DOHH2 (cell line): ENCODE results near the gene APOBEC3A.

ENCODE experiments used
- EZH2phosphoT487 ChIP-seq: fragments of 200-600 bp; sonication (generic); IDR thresholded peaks from 2 replicates; pipeline ENCODE4 v1.6.1; 2017; ENCODE audit warnings: borderline replicate concordance, mild to moderate bottlenecking, antibody characterized with exemption, low read length, moderate library complexity, mixed read lengths
- TF ChIP-seq, protein P1 (sequence below): fragments of 200-600 bp; sonication (generic); IDR thresholded peaks from one replicate; pipeline ENCODE4 v1.5.1; 2014; ENCODE audit warnings: antibody characterized with exemption, mild to moderate bottlenecking, low read depth, low read length; ENCODE audit not compliant: poor library complexity, severe bottlenecking

DNA sequence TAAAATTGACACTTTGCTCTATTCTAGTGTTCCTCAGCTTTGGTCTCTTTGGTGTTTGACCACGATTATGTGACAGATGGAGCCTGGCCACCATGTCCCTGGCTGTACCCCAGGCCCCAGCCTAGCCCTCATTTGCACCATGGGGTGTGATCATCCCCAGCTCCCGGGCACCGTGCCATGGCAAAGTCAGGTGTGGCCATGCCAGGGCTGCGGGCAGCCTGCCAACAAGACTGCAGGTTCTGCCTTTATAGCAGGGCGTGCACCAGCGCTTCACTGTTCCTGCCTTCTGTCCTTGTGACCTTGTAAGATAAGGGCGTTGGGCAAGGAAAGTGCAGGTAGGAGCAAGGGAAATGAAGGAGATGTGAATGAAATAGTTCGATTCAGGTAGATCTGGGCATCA lies 22.4 kb upstream of the APOBEC3A start:
- TF ChIP-seq EZH2phosphoT487, result no peak
- TF ChIP-seq, protein P1, sequence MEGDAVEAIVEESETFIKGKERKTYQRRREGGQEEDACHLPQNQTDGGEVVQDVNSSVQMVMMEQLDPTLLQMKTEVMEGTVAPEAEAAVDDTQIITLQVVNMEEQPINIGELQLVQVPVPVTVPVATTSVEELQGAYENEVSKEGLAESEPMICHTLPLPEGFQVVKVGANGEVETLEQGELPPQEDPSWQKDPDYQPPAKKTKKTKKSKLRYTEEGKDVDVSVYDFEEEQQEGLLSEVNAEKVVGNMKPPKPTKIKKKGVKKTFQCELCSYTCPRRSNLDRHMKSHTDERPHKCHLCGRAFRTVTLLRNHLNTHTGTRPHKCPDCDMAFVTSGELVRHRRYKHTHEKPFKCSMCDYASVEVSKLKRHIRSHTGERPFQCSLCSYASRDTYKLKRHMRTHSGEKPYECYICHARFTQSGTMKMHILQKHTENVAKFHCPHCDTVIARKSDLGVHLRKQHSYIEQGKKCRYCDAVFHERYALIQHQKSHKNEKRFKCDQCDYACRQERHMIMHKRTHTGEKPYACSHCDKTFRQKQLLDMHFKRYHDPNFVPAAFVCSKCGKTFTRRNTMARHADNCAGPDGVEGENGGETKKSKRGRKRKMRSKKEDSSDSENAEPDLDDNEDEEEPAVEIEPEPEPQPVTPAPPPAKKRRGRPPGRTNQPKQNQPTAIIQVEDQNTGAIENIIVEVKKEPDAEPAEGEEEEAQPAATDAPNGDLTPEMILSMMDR, result no peak
